ENCODE results near the gene DDX47.

The DDX47 gene

DNA sequence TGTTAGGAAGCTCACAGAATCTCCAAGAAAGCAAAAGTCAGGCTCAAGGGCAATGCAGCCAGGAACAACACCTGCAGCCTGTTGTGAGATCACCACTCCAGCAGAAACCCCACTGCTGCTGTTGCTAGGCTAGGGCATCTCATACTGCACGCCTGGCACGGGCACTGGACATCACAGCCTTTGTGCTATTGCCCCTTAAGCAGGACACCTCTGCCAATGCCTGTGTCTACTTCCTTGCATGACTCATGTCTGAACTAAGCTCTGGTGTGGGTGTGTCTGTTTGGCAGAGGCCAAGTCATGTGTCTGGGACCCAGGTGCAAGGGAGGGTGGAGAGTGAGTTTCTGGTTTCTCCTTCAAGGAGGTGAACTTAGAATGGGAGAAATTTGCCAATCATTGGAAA is 10.0 kb upstream of the DDX47 start:
- TF ChIP-seq ZNF565 (CRISPR knock-in tag; conservative IDR thresholded peaks at IDR 0.05; ENCODE audit: low read depth) (no peak), CSDC2 (CRISPR knock-in tag; IDR thresholded peaks at IDR 0.05) (no peak), TSHZ2 (CRISPR knock-in tag; IDR thresholded peaks at IDR 0.05) (no peak), PATZ1 (CRISPR knock-in tag; IDR thresholded peaks at IDR 0.05; ENCODE audit: borderline replicate concordance) (no peak), ZNF70 (CRISPR knock-in tag; IDR thresholded peaks at IDR 0.05) (no peak), PPARA (CRISPR knock-in tag; IDR thresholded peaks at IDR 0.05; ENCODE audit: borderline replicate concordance) (no peak), RARB (CRISPR knock-in tag; IDR thresholded peaks at IDR 0.05) (no peak), ZC3H10 (CRISPR knock-in tag; IDR thresholded peaks at IDR 0.05) (no peak), TCF4 (CRISPR knock-in tag; IDR thresholded peaks at IDR 0.05; ENCODE audit: borderline replicate concordance) (no peak), ZFP3 (CRISPR knock-in tag; IDR thresholded peaks at IDR 0.05) (no peak)
- TF ChIP-seq, protein P1, sequence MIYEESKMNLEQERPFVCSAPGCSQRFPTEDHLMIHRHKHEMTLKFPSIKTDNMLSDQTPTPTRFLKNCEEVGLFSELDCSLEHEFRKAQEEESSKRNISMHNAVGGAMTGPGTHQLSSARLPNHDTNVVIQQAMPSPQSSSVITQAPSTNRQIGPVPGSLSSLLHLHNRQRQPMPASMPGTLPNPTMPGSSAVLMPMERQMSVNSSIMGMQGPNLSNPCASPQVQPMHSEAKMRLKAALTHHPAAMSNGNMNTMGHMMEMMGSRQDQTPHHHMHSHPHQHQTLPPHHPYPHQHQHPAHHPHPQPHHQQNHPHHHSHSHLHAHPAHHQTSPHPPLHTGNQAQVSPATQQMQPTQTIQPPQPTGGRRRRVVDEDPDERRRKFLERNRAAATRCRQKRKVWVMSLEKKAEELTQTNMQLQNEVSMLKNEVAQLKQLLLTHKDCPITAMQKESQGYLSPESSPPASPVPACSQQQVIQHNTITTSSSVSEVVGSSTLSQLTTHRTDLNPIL (CRISPR knock-in tag; IDR thresholded peaks at IDR 0.05; ENCODE audit: low read depth), result no peak
- peak; percentile 92 for ATAC-seq

DNA sequence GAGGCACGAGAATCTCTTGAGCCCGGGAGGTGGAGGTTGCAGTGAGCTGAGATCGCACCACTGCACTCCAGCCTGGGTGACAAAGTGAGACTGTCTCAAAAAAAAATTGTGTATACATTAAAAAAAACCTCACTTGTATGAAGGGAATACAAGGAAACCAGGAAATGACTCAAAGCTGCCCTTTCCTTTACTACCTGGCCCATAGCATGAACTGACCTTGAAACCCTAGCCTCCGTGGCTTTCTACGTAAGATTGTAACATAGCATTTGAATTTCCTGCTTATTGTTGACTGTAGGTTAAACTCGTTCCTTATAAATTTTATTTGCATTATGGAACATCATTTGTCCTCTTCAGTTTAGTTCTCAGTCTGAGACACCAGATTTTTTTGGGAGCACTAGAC is 9.1 kb upstream of the DDX47 start:
- no peak for TF ChIP-seq OSR1 (CRISPR knock-in tag; IDR thresholded peaks at IDR 0.05)
- TF ChIP-seq ISL1 (CRISPR knock-in tag; IDR thresholded peaks at IDR 0.05), result no peak
- TF ChIP-seq TCF4 (CRISPR knock-in tag; IDR thresholded peaks at IDR 0.05; ENCODE audit: borderline replicate concordance), result no peak
- no peak for TF ChIP-seq CSRNP3 (CRISPR knock-in tag; IDR thresholded peaks at IDR 0.05)
- no peak for TF ChIP-seq ZFP3 (CRISPR knock-in tag; IDR thresholded peaks at IDR 0.05)
- TF ChIP-seq ZNF70 (CRISPR knock-in tag; IDR thresholded peaks at IDR 0.05), result no peak
- TF ChIP-seq ZNF8 (CRISPR knock-in tag; IDR thresholded peaks at IDR 0.05), result no peak
- TF ChIP-seq ZFP30 (CRISPR knock-in tag; IDR thresholded peaks at IDR 0.05), result no peak
- no peak for TF ChIP-seq BACH2 (CRISPR knock-in tag; IDR thresholded peaks at IDR 0.05; ENCODE audit: borderline replicate concordance)
- no peak for TF ChIP-seq SNAI2 (CRISPR knock-in tag; IDR thresholded peaks at IDR 0.05)
- no peak for TF ChIP-seq PPARA (CRISPR knock-in tag; IDR thresholded peaks at IDR 0.05; ENCODE audit: borderline replicate concordance)
- no peak for TF ChIP-seq POU6F1 (CRISPR knock-in tag; IDR thresholded peaks at IDR 0.05; ENCODE audit: borderline replicate concordance, low read depth)
- no peak for TF ChIP-seq CSDC2 (CRISPR knock-in tag; IDR thresholded peaks at IDR 0.05)
- ATAC-seq, result peak; percentile 22; the same call in 2 of the 3 replicates

GRCh38 chr12:12804432-12804886 is 8.7 kb upstream of the DDX47 start:
- peak; percentile 79 for ATAC-seq
- TF ChIP-seq ZFP3 (CRISPR knock-in tag; IDR thresholded peaks at IDR 0.05), result no peak
- no peak for TF ChIP-seq TCF4 (CRISPR knock-in tag; IDR thresholded peaks at IDR 0.05; ENCODE audit: borderline replicate concordance)
- TF ChIP-seq ZNF565 (CRISPR knock-in tag; conservative IDR thresholded peaks at IDR 0.05; ENCODE audit: low read depth), result no peak
- no peak for TF ChIP-seq SNAI2 (CRISPR knock-in tag; IDR thresholded peaks at IDR 0.05)
- TF ChIP-seq PPARA (CRISPR knock-in tag; IDR thresholded peaks at IDR 0.05; ENCODE audit: borderline replicate concordance), result no peak
- TF ChIP-seq TSHZ2 (CRISPR knock-in tag; IDR thresholded peaks at IDR 0.05), result no peak
- TF ChIP-seq ESRRG (CRISPR knock-in tag; IDR thresholded peaks at IDR 0.05), result no peak
- TF ChIP-seq OSR1 (CRISPR knock-in tag; IDR thresholded peaks at IDR 0.05), result no peak
- no peak for TF ChIP-seq ZC3H10 (CRISPR knock-in tag; IDR thresholded peaks at IDR 0.05)
- no peak for TF ChIP-seq ISL1 (CRISPR knock-in tag; IDR thresholded peaks at IDR 0.05)
- TF ChIP-seq ZNF8 (CRISPR knock-in tag; IDR thresholded peaks at IDR 0.05), result no peak
- TF ChIP-seq GLIS3 (CRISPR knock-in tag; IDR thresholded peaks at IDR 0.05), result no peak
- no peak for TF ChIP-seq TOX (CRISPR knock-in tag; IDR thresholded peaks at IDR 0.05; ENCODE audit: borderline replicate concordance)
- no peak for TF ChIP-seq PATZ1 (CRISPR knock-in tag; IDR thresholded peaks at IDR 0.05; ENCODE audit: borderline replicate concordance)
- TF ChIP-seq ZFP30 (CRISPR knock-in tag; IDR thresholded peaks at IDR 0.05), result no peak
